Choroid plexus epithelial cell (primary cell): ENCODE measurements around the gene CACNB4.
"Not testable (repeated sequence)": the region's sequence is repeated elsewhere in the genome, so short reads cannot be mapped to it uniquely, and the experiment has no call there.

Experiments used
- DNase-seq: peaks from one replicate; pipeline ENCODE4 v3.0.0-alpha.2; 2010; ENCODE audit warnings: low read depth
- H3K4me3 ChIP-seq: 2 replicates; pipeline ENCODE4 v1.5.1; 2011; ENCODE audit warnings: low read depth, mild to moderate bottlenecking, control low read depth, low read length, moderate library complexity
- CTCF ChIP-seq: conservative IDR thresholded peaks from 2 replicates; pipeline ENCODE4 v1.5.1; 2011; ENCODE audit warnings: low read depth, mild to moderate bottlenecking, control low read depth, inconsistent platforms, low read length, moderate library complexity

The CACNB4 gene

GRCh38 chr2:151918308-151918707 is 180.5 kb downstream of the CACNB4 start:
- DNase-seq, result no peak
- H3K4me3 ChIP-seq, result no peak overlapping the region
- no peak for TF ChIP-seq CTCF

DNA sequence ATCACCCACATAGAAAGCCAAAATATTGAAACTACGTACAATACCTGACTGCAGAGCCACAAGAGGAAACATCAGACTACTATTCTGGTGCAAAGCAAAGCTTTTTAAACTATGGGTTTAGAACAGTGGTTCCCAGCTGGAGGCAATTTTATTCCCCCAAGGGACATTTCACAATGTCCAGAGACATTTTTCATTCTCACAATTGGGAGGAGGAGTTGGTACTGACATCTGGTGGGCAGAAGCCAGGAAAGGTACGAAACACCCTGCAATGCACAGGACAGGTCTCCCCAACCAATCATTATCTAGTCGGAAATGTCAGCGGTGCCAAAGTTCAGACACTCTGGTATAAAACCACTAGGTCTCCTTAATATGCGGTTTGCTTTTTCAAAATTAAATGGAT is 182.2 kb downstream of the CACNB4 start:
- H3K4me3 ChIP-seq, result no peak overlapping the region
- no peak for TF ChIP-seq CTCF
- DNase-seq, result no peak

GRCh38 chr2:151915629-151916025 is 183.2 kb downstream of the CACNB4 start:
- not testable (repeated sequence) for DNase-seq, H3K4me3 ChIP-seq

DNA sequence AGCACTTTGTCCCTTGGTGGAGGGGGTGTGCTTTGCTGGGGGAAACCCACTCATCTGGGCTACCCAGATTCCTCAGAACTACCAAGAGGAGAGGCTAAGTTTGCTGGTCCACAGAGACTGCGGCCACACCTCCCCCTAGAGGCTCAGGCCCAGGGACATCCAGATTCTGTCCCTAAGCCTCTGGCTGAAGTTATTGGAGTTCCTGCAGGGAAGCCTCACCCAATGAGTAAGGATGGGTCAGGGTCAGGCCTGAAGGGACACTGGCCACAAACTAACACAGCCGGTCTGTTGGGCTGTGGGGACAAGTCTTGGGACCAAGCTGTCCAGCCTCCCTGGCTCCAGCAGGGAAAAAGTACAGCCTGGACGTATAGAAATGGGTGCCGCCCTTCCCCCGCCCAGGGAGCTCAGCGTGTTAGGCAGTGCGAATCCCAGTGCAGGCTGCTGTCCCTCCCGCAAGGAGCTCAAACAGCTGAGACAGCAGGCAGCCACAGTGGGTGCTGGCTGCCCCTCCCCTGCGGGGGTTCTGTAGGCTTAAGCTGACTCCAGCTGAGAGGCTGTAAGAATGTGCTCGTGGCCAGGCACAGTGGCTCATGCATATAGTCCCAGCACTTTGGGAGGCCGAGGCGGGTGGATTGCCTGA is 183.7 kb downstream of the CACNB4 start:
- TF ChIP-seq CTCF, result no peak
- DNase-seq, result no peak
- no peak overlapping the region for H3K4me3 ChIP-seq

DNA sequence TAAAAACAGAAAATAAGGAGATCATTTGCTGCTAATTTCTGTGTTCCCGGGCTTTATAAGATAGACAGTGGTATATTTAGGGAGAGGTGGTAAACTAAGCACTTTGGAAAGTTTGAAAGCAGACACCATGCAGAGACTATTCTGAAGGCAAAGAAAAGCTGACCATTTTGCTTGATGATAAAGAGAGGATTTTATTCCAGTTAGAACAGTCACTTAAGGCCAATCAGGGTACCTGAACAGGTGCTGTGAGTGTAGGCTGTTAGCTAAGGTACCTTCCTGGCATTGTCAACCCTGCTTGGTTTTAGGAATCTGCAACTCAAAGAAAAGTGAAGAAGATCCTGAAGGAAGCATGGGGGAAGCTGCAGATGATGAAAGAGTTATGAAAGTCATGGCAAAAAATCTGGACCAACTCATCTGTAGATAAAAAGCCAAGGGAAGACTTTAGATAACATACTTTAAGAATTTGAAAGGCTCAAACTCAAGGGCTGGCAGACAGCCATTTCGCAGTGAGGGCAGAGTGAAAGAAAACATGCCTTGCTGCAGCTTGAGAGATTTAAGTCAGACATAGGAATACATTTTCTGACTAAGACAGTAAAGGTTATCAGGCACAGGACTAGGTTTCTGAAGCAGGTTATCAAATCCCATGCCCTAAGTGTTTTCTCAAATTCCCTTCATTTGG is 190.5 kb downstream of the CACNB4 start:
- DNase-seq, result peak; percentile 18
- no peak for TF ChIP-seq CTCF
- H3K4me3 ChIP-seq, result no peak overlapping the region

- TF ChIP-seq CTCF, result no peak
- no peak for DNase-seq
- no peak overlapping the region for H3K4me3 ChIP-seq
Observed at GRCh38 chr2:151907286-151908203, 191.3 kb downstream of the CACNB4 start.

DNA sequence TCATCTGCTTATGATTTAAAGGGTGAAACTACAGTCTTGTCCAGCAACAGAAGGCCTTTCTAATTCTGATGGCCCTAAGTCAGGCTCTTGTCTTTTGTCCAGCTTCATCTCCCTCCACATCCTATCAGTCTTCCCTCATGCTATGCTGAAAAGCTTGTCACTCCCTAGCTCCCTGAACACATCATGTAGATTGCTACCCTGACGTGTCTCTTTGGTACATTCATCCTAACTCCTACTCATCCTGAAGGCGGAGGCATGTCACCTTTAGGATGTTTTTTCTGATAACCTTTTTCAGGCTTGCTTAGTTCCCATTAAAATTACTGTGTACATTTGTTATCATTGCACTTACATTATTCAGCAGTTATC is 192.2 kb downstream of the CACNB4 start:
- no peak for DNase-seq
- TF ChIP-seq CTCF, result no peak
- no peak overlapping the region for H3K4me3 ChIP-seq
